DMS114 treated with DMSO at 0.1 percent for 48 hours (cell line): Measurements from ENCODE around the gene ZNF423.
"Not testable (repeated sequence)": the region's sequence is repeated elsewhere in the genome, so short reads cannot be mapped to it uniquely, and the experiment has no call there.

Experiments used
- DNase-seq: peaks from one replicate; lab custom pipeline; 2025; ENCODE audit not compliant: unreplicated experiment; lab: John Stamatoyannopoulos, UW

The ZNF423 gene

DNA sequence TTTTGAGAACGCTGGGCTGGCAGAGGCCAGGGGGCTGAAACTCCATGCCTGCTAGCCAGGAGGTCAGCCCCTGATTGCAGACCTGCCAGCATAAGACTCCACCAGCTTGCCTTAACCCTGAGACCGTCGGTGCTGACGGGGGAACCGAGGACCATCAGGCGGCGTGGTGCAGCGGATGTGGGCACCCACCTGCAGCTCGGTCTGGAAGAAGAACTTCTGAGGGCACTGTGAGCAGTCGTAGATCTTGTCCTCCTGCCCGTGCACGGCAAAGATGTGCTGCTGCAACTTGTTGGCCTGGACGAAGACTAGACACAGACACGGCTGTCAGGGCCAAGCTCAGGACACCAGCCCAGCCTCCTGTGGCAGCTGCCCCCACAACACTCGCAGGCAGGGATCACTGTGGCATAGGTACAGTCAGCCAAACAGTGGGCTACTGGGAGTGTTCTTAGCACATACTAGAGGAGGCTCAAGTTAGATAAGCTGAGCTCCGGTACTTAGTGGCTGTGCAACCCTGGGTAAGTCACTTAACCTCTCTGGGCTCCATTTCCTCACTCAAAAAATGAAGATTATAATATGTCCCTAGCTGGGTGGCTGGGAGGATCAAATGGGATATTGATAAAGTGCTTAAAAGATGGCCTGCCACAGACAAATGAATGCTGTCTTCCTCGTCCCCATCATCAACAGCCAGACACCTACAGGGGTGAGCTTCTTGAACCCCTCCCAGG is 332.3 kb downstream of the ZNF423 start:
- DNase-seq = no peak

GRCh38 chr16:49521734-49522325 is 334.1 kb downstream of the ZNF423 start:
- no peak for DNase-seq

DNA sequence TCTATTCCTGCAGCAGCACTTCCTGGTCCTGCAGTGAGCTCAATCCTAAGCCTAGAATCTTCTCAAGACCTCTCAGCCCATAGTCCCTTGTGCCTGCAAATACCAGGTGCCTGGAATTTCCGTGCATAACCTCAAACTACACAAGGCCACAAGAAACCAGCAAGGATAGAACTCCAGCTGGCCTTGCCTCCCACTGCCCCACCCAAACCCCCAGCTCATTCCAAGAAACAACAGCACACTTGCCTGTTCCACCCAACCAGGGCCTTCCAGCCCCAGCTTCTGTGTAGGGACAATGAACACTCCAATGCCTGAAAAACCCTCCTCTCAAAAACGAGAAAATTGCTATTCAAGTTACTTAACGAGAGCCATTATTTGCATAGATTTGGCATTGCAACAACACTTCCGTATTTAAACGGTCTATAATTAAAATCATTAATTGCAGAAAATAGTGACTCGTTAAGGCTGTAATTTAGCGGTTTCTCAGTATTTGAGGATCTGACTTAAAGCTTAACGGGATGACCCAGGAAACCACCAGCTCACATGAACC is 335.3 kb downstream of the ZNF423 start:
- no peak for DNase-seq

- no peak for DNase-seq
These were observed 336.2 kb downstream of the ZNF423 start for GRCh38 chr16:49519741-49520140.

DNA sequence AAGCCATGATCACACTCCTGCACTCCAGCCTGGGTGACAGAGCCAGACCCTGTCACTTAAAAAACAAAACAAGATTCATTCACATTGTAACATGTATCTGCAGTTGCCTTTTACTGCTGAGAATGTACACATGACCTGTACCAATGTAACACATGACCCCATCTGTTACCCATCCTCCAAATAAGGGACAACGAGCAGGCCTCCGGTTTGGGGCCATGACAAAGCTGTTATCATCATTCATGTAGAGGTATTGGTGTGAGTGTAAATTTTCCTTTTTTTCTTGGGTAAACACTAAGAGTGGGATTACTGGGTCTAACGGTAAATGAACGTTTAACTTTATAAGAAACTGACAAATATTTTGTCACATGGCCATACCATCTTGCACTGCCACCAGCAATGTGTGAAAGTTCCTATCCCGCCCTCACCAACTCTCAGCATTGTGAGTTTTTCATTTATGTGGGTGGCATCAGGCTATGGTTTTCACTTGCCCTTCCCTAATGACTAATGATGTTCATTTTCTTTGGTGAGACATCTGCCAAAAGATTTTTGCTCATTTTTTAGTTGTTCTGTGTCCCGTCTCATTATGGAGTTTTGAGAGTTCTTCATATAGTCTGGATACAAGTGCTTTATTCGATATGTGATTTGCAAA is 336.8 kb downstream of the ZNF423 start:
- DNase-seq = no peak

GRCh38 chr16:49516382-49517036 is 339.4 kb downstream of the ZNF423 start:
- no peak for DNase-seq

DNA sequence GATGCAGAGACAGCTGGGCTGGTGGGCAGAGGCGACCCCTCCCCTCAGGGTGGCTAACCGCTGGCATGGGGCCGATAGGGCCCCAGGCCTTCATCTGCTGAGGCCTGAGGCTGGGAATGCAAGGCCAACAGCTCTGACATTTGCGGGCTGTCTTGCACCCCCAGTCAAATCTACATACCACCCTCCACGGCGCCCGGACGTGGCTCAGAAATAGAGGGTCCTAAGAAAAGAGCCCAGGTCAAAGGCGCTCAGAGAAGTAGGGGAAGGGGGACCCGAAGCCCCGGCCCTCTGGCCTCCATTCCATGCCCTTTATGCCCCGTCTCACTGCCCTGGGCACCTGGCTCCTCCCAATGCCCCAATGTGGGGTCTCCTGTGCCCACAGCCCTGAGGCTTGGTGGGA is 340.1 kb downstream of the ZNF423 start:
- DNase-seq = no peak

- no peak for DNase-seq
These were observed 340.8 kb downstream of the ZNF423 start for GRCh38 chr16:49515016-49515565.

- no peak for DNase-seq
These were observed 341.6 kb downstream of the ZNF423 start for GRCh38 chr16:49514073-49514980.

DNA sequence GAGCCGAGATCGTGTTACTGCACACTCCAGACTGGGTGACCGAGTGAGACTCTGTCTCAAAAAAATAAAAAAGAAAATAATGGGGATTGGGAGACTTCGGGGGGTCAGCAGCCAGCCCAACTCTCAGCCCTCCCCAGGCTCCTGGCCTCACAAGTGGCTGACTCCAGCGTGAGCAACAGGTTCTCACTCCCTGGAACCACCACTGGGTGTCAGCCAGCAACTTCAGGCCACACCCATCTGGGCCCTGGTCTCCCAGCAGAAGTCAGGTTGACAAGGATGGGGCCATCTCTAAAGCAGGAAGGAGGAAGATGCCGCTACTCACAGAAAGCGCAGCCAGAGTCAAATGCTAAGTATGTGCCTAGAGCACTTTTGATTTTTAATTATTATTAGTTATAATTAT is 342.9 kb downstream of the ZNF423 start:
- DNase-seq = no peak

DNA sequence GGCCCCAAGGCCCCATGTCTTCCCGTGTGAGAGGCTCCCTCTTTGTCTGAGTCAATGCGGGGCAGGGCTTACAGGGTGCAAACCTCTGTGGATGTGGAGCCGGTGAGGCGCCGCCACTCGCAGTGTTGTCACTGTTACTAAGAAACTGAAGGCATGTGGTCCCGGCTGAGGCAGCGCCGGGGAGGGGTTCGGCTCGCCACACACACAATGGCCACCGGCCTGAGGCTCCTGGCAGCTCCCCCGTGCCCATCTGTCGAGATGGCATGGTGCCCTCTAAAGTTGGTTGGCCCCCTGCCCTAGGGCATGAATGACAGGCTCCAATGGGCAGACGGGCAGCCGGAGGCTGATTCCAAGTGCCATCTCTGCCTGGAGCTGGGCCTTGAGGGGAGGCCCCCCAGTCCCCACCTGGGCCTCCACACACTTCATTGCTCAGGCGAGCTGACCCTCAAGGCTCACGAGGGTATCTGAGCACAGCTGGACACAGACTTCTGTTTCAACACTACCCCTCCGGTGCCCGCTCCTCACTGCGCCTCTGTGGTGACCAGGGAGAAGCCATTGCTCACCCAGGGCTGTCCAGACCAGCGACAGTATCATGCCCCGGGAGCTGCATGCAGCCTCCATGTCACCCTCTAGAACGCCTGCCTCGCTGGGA is 345.1 kb downstream of the ZNF423 start:
- DNase-seq = no peak

DNA sequence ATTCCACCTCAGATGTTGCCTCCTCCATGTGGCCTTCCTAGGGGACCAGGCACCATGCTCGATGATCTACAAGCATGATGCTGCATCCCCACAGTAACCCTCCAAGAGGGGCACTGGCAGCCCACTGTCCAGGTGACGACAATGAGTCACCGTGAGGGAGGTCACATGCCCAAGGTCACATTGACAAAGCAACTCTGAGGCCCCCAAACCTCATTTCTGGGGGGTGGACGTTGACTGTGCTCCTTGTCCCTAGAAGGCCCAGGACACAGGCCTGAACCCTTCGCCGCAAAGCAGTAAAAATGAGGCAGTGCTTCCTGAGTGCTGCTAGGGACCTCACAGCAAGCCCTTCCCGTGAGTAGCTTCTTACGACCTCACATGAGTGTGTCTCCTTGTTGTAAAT is 345.8 kb downstream of the ZNF423 start:
- DNase-seq = no peak

GRCh38 chr16:49506058-49507013 is 349.6 kb downstream of the ZNF423 start:
- not testable (repeated sequence) for DNase-seq

DNA sequence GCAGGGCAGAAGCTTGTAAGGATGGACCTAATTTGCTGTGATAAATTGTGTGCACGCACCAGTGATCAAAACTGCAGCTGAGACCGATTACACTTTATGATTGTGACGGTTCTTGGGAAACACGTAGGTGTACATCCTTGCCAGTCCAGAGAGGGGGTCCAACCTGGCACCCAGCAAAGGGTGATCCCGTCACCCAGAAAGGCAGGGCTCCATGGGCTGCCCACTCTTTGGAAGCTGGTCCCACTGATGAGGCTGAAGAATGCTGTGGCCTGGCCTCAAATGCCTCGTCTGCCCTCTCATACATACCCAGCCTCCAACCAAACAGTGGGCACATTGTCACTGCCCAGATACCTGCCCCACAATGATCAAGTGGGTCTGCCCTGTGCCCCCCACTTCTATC is 350.4 kb downstream of the ZNF423 start:
- DNase-seq = no peak

DNA sequence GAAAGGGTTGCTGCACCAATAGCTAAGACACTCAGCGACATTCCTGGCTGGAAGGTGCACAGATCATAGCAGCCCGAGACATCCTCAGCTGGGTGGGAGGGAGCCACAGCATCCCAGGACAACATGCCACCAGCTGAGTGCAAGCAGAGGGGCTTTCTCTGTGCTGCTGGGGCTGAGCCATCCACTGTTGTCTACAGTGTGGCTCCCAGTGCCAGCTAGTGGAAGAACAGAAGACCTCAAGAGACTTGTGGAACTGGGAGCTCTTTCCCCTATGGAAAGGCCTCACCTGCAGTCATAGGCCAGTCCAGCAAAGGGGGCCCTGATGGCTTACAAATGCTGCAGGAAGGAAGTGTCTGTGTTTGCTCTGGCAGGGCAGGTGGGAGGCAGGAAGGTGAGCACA is 351.3 kb downstream of the ZNF423 start:
- no peak for DNase-seq

GRCh38 chr16:49504023-49504364 is 351.9 kb downstream of the ZNF423 start:
- DNase-seq = no peak

DNA sequence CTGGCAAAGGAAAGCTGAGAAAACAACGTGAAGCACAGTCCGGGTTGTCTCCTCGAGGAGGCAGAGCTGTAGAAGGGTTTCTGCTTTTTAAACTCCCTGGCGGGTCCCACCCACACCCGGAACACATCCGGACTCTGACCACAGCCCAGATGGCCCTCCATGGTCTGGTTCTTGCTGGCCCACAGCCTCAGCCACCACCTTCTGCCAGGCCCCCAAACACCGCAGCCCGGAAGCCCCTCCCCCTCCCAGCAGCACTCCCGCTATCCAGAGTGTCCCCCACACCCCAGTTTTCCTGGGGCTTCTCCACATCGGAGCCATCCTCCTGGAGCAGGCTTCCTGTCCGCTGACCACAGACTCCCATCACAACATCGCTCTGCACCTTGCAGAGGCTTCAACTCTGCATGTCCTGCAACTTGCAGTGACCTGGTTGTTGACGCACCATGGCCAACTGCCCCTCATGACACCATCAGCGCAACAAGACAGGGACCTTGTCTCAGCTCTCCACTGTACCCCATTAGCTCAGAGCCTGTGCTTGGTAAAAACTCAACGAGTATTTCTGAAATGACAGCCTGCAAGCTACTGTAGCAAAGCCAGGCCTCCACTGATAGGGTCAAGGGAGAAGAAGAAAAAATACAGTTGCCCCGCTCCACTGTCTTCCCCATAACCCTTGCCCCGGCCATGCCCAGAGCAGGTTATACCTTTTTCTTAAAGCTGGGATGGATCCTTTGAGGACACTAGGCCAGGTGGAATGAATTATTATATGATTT is 352.5 kb downstream of the ZNF423 start:
- DNase-seq = no peak
